GM19455 (cell line): ENCODE results near the gene SLMAP.

Source experiments
- ATAC-seq: cut with Tn5 transposase; IDR thresholded peaks from one replicate; pipeline ENCODE4 v1.9.1; 2021; ENCODE audit not compliant: unreplicated experiment

The SLMAP gene

GRCh38 chr3:57933602-57934001 lies 177.5 kb downstream of the SLMAP start:
- ATAC-seq = no peak

GRCh38 chr3:57934373-57934772 lies 178.3 kb downstream of the SLMAP start:
- ATAC-seq = no peak

GRCh38 chr3:57935539-57935938 lies 179.4 kb downstream of the SLMAP start:
- ATAC-seq = no peak

- ATAC-seq = no peak
Observed at GRCh38 chr3:57937092-57937491, 181.0 kb downstream of the SLMAP start.

GRCh38 chr3:57939775-57940174 lies 183.7 kb downstream of the SLMAP start:
- ATAC-seq = no peak

- no peak for ATAC-seq
Observed at GRCh38 chr3:57942388-57942787, 186.3 kb downstream of the SLMAP start.

GRCh38 chr3:57942872-57943283 lies 186.8 kb downstream of the SLMAP start:
- ATAC-seq = no peak

GRCh38 chr3:57943525-57944495 lies 187.7 kb downstream of the SLMAP start:
- no peak for ATAC-seq

- ATAC-seq = no peak
Observed at GRCh38 chr3:57946970-57947381, 190.9 kb downstream of the SLMAP start.

GRCh38 chr3:57948080-57948671 lies 192.1 kb downstream of the SLMAP start:
- ATAC-seq = no peak

GRCh38 chr3:57948781-57949242 lies 192.7 kb downstream of the SLMAP start:
- no peak for ATAC-seq

GRCh38 chr3:57949344-57949743 lies 193.2 kb downstream of the SLMAP start:
- no peak for ATAC-seq

- ATAC-seq = no peak
Observed at GRCh38 chr3:57949785-57950615, 193.9 kb downstream of the SLMAP start.

- ATAC-seq = no peak
Observed at GRCh38 chr3:57951066-57951882, 195.2 kb downstream of the SLMAP start.

GRCh38 chr3:57952208-57952631 lies 196.1 kb downstream of the SLMAP start:
- ATAC-seq = no peak

GRCh38 chr3:57952651-57953050 lies 196.5 kb downstream of the SLMAP start:
- no peak for ATAC-seq

GRCh38 chr3:57953576-57953975 lies 197.5 kb downstream of the SLMAP start:
- no peak for ATAC-seq

GRCh38 chr3:57956119-57956832 lies 200.2 kb downstream of the SLMAP start:
- ATAC-seq = no peak

GRCh38 chr3:57956833-57957174 lies 200.7 kb downstream of the SLMAP start:
- no peak for ATAC-seq

- ATAC-seq = no peak
Observed at GRCh38 chr3:57957824-57958223, 201.7 kb downstream of the SLMAP start.
